ENCODE results near the gene MYH8. TPM values are rescaled to one million over a fixed set of nuclear protein-coding genes. Genes with fewer than 3 reads are reported as not detected.

The MYH8 gene
- total RNA-seq (2022; extraction: Qiagen RNA extraction) = 0.02 TPM in 1 of 5 replicates, not detected in the others

GRCh38 chr17:10421900-10422542 lies at the start of gene MYH8:
TSS of gene MYH8 (minus strand) at chr17:10421950. CDS start at chr17:10420227, 1,723 bp downstream.

GRCh38 chr17:10469459-10469858 lies 47.7 kb upstream of the MYH8 start, which contains the start of gene MYH4:
TSS of gene MYH4 (minus strand) at chr17:10469559. CDS start at chr17:10466745, 2,814 bp downstream.

DNA sequence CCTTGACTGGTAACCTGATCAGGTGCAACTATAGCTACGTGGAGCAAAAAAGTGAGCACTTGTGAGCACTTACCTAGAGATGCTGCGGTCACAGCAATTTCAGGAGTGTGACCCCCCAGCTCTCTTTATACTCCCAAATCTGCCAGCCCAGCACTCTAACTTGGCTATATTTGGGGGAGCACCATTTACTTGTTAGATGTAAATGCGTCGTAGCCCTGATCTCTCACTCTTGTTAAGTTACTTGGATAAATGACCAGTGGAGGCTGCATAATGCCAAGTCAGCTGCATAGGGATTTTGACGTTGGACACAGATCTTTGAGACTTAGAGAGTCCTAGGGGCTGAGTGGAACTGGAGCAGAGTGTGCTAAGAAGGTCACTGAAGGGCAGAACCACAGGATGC lies 48.8 kb downstream of the MYH8 start, which contains the start of gene MYH13:
Gene MYH13, minus strand, starts transcription at position 101 of the 400 bp plus-strand sequence. CDS start 8,476 bp downstream, outside the sequence.

Other genes with a start within 250 kb of the MYH8 start
- 0.38 to 0.73 TPM (median 0.61 TPM) in 5 replicates for gene GAS7, start 223.3 kb downstream of the MYH8 start, total RNA-seq (2022; extraction: Qiagen RNA extraction)
- gene MYH13, start 48.9 kb downstream of the MYH8 start, total RNA-seq (2022; extraction: Qiagen RNA extraction) = 0.01 TPM in 2 of 5 replicates, not detected in the others
- gene MYH4, start 47.6 kb upstream of the MYH8 start, total RNA-seq (2022; extraction: Qiagen RNA extraction) = not detected in 5 replicates
- not detected in 5 replicates for gene MYH1, start 96.6 kb upstream of the MYH8 start, total RNA-seq (2022; extraction: Qiagen RNA extraction)
- not detected in 5 replicates for gene MYH2, start 127.7 kb upstream of the MYH8 start, total RNA-seq (2022; extraction: Qiagen RNA extraction)
- gene MYH3, start 235.4 kb upstream of the MYH8 start, total RNA-seq (2022; extraction: Qiagen RNA extraction) = 0.39 to 0.93 TPM (median 0.77 TPM) in 5 replicates

All from A549 treated with dexamethasone at 1 μM for 4 hours (cell line).